GM21367 (cell line): ENCODE data around the gene NFIL3.

Experiments
- ATAC-seq: cut with Tn5 transposase; IDR thresholded peaks from one replicate; pipeline ENCODE4 v1.9.1; 2021; ENCODE audit not compliant: unreplicated experiment

Gene NFIL3

DNA sequence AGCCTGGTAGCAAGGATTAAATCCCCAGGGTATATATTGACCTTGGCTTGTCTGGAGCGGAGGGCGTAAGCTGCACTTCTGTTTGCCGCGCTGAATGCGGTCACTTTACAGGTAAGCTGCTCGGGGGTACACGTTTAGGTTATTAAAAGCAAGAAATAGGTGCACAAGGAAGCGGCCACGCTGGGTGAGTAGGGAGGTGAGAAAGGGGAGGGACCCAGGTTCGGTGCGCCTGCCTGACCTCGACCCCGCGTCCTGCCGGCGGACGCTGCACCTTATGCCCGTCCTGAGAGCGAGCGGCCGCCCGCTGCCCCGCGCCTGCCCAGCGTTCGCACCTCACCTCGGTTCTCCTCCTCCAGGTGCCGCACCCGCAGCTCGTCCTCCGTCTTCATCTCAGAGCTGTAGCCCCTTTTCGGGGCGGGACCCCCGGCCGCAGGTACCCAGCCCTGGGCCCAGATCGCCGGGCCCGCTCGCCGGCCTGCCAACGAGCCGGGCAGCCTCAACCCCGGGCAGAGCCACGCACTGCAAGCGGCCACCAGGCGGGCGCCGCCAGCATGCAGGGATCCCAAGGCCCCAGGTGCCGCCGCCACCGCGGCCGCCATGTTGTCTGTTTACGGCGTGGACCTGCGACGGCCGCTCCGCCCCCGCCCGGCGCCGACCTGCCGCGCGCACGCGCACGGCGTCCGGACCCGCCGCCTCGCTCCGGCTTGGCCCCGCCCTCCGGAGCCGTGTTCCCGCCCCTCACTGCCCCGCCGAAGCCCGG is 62.2 kb downstream of the NFIL3 start, which contains the start of gene AUH:
AUH (minus strand) TSS at position 628 of the 760 bp plus-strand sequence; CDS start at position 599, 29 bp downstream.
- ATAC-seq: peak; percentile 76

DNA sequence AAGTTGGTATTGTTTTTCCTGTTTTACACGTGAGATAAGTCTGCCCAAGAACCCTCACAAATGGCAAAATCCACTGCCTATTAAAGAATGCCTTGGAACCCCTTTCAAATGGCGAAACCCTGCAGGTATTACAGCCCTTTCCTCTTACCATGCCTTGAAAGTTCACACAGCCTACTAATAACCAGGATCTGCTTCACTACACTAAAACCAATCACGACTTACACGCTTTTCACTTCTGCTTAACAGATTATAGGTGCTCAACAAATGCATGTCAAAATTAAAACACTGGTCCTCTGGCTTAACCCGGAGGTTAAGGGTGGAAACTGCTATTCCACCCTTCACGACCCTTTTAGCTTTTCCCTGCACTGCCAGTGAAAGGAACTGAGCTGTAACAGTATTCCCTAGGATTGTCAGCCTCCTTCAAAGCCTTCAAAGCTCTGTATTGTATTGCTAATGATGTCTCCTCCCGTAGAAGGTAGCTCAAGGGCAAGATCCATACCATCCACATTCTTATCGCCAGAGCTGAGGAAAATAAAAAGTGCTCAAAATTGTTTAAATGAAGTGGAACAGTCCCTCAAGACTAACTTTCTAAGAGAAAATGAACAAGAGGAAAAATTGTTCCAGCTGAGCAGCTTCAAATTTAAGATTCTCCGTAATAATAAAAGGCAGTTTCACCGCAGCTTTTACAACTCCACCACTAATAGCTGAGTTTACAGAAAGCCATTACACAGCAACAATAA is 62.9 kb downstream of the NFIL3 start:
- no peak for ATAC-seq

DNA sequence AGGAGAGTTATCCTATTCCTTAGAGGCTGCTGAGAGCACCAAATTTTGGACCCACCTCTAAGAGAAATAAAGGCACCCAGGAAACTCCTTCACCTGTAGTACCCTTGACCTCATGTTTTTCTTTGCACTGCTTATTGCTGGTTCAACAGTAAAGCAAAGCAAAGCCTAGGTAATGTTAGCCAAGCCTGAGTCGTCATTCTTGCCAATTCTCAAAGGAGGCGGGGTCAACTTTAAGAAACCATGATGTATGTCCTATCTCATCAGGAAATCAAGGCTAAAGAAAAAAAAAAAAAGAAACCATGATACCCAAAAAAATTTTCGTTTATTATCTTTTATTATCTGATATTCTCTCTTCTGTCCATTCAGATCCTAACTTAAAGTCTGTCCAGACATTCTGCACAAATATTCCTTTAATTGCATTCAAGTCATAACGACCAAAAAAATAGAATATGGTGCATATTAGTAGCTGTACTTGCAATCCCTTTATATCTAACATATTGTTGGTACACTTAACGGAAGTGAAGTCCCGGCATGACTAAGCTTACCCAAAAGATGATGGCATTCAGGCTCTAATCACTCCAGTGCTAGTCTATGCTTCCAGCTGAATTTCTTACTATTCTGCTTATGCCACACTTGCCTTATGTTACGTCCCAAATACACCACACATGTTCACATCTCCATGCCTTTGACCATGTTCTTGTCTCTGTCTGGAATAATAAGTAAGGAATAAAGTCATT is 63.7 kb downstream of the NFIL3 start:
- ATAC-seq: no peak

DNA sequence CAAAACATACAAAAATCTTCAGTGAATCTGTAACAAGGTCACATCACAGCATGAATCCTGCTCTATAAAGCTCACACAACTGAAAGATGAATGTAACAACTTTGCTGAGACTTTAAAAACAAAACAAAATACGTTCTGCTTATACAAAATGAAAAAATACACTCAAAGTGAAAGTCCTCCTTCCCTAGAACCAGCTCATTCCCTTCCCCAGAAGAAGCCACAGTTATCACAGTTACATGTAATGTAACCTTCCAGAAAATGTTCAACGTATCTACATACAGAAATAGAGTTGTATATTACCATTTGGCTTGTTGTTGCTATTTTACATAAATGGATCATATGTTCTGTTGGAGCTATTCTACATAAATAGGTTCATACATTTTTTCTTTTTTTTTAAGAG is 64.5 kb downstream of the NFIL3 start:
- no peak for ATAC-seq
